ENCODE measurements around the gene CDC40. TPM values are rescaled to one million over a fixed set of nuclear protein-coding genes. Genes with fewer than 3 reads are reported as not detected.
"Not testable (repeated sequence)": the region's sequence is repeated elsewhere in the genome, so short reads cannot be mapped to it uniquely, and the experiment has no call there.

Gene CDC40
- total RNA-seq, 2 experiments from 2014 or later = 25.5 to 26.0 TPM

- peaks cover 8% of the 10 kb centered on the region for H3K9me3 Mint-ChIP-seq
- ChIA-PET POLR2A (no interaction called here), CTCF (interaction anchor here (0.6 kb wide), 1 partner anchor 534 kb away, joined by 3 read pairs; no protein-coding TSS in a partner anchor)
- H3K36me3 Mint-ChIP-seq (ENCODE audit: low read depth) = peaks cover 2% of the 10 kb centered on the region
- no peak for ATAC-seq
- no peak for DNase-seq
- no peak overlapping the region for H3K27ac Mint-ChIP-seq
- H3K4me1 Mint-ChIP-seq (ENCODE audit: low read depth) = no peaks in the 10 kb centered on the region
- intact Hi-C loops (cut with micrococcal nuclease) = no loop called here
- H3K4me3 Mint-ChIP-seq = no peak overlapping the region
- no peak for TF ChIP-seq CTCF (IDR thresholded peaks at IDR 0.05)
- H3K27me3 Mint-ChIP-seq = no peaks in the 10 kb centered on the region
Observed at GRCh38 chr6:110265273-110265672, 85.0 kb downstream of the CDC40 start.

GRCh38 chr6:110266996-110267395 is 86.8 kb downstream of the CDC40 start:
- H3K27me3 Mint-ChIP-seq = no peaks in the 10 kb centered on the region
- no peaks in the 10 kb centered on the region for H3K36me3 Mint-ChIP-seq (ENCODE audit: low read depth)
- ATAC-seq (no peak), DNase-seq (no peak)
- no peak overlapping the region for H3K4me3 Mint-ChIP-seq
- intact Hi-C loops (cut with micrococcal nuclease) = no loop called here
- ChIA-PET CTCF (no interaction called here), POLR2A (no interaction called here)
- peaks cover 3% of the 10 kb centered on the region for H3K9me3 Mint-ChIP-seq
- no peak overlapping the region for H3K27ac Mint-ChIP-seq
- TF ChIP-seq CTCF (IDR thresholded peaks at IDR 0.05) = no peak
- no peaks in the 10 kb centered on the region for H3K4me1 Mint-ChIP-seq (ENCODE audit: low read depth)

- ATAC-seq = no peak
- peaks cover 3% of the 10 kb centered on the region for H3K9me3 Mint-ChIP-seq
- no peaks in the 10 kb centered on the region for H3K4me1 Mint-ChIP-seq (ENCODE audit: low read depth)
- no peak overlapping the region for H3K4me3 Mint-ChIP-seq
- intact Hi-C loops (cut with micrococcal nuclease) = no loop called here
- H3K27ac Mint-ChIP-seq = no peak overlapping the region
- no peaks in the 10 kb centered on the region for H3K36me3 Mint-ChIP-seq (ENCODE audit: low read depth)
- no peak for TF ChIP-seq CTCF (IDR thresholded peaks at IDR 0.05)
- peaks cover 2% of the 10 kb centered on the region for H3K27me3 Mint-ChIP-seq
- CTCF ChIA-PET = no interaction called here
- no peak for DNase-seq
- POLR2A ChIA-PET = no interaction called here
Observed at GRCh38 chr6:110269623-110270022, 89.4 kb downstream of the CDC40 start.

- H3K27me3 Mint-ChIP-seq = peaks cover 2% of the 10 kb centered on the region
- no peak overlapping the region for H3K27ac Mint-ChIP-seq
- H3K4me1 Mint-ChIP-seq (ENCODE audit: low read depth) = no peaks in the 10 kb centered on the region
- H3K4me3 Mint-ChIP-seq = no peak overlapping the region
- H3K9me3 Mint-ChIP-seq = peaks cover 3% of the 10 kb centered on the region
- ATAC-seq (no peak), DNase-seq (no peak)
- H3K36me3 Mint-ChIP-seq (ENCODE audit: low read depth) = no peaks in the 10 kb centered on the region
- no peak for TF ChIP-seq CTCF (IDR thresholded peaks at IDR 0.05)
- ChIA-PET POLR2A (no interaction called here), CTCF (no interaction called here)
- intact Hi-C loops (cut with micrococcal nuclease) = no loop called here
Observed at GRCh38 chr6:110270165-110270564, 89.9 kb downstream of the CDC40 start.

- intact Hi-C loops (cut with micrococcal nuclease) = no loop called here
- Mint-ChIP-seq H3K36me3 (ENCODE audit: low read depth) (no peaks in the 10 kb centered on the region), H3K4me1 (ENCODE audit: low read depth) (no peaks in the 10 kb centered on the region), H3K27me3 (peaks cover 2% of the 10 kb centered on the region), H3K4me3 (no peak overlapping the region), H3K9me3 (peaks cover 3% of the 10 kb centered on the region), H3K27ac (no peak overlapping the region)
- ChIA-PET CTCF (interaction anchor here (0.9 kb wide), 1 partner anchor 118 kb away, joined by 5 read pairs; no protein-coding TSS in a partner anchor), POLR2A (no interaction called here)
- DNase-seq (no peak), ATAC-seq (no peak)
- TF ChIP-seq CTCF (IDR thresholded peaks at IDR 0.05) = no peak
Observed at GRCh38 chr6:110271732-110272022, 91.5 kb downstream of the CDC40 start.

- H3K4me1 Mint-ChIP-seq (ENCODE audit: low read depth); H3K27ac Mint-ChIP-seq; POLR2A ChIA-PET; CTCF ChIA-PET; ATAC-seq; H3K9me3 Mint-ChIP-seq; H3K36me3 Mint-ChIP-seq (ENCODE audit: low read depth); H3K27me3 Mint-ChIP-seq; intact Hi-C loops (cut with micrococcal nuclease); H3K4me3 Mint-ChIP-seq; DNase-seq: not testable (repeated sequence)
Observed at GRCh38 chr6:110272781-110273180, 92.6 kb downstream of the CDC40 start.

Data from activated CD8-positive, alpha-beta T cell treated with anti-CD3 and anti-CD28 coated beads for 36 hours (primary cell).